Right kidney (tissue), 1 donor: ENCODE measurements around the gene BRINP1.

Experiments
- DNase-seq: peaks from one replicate; pipeline ENCODE4 v3.0.0-alpha.2; 2016

The BRINP1 gene

GRCh38 chr9:119280740-119281485, 88.3 kb downstream of the BRINP1 start:
- DNase-seq, result no peak

- DNase-seq, result no peak
Observed at GRCh38 chr9:119278171-119278570, 91.1 kb downstream of the BRINP1 start.

- no peak for DNase-seq
Observed at GRCh38 chr9:119273984-119274665, 95.1 kb downstream of the BRINP1 start.

GRCh38 chr9:119273325-119273904, 95.8 kb downstream of the BRINP1 start:
- DNase-seq, result no peak

- DNase-seq, result no peak
Observed at GRCh38 chr9:119272500-119273211, 96.6 kb downstream of the BRINP1 start.

GRCh38 chr9:119268985-119269384, 100.2 kb downstream of the BRINP1 start:
- DNase-seq, result no peak

GRCh38 chr9:119264165-119264564, 105.1 kb downstream of the BRINP1 start:
- no peak for DNase-seq

- DNase-seq, result no peak
Observed at GRCh38 chr9:119257592-119257991, 111.6 kb downstream of the BRINP1 start.

- DNase-seq, result no peak
Observed at GRCh38 chr9:119255116-119255515, 114.1 kb downstream of the BRINP1 start.

- DNase-seq, result no peak
Observed at GRCh38 chr9:119252671-119253299, 116.5 kb downstream of the BRINP1 start.

GRCh38 chr9:119251936-119252335, 117.3 kb downstream of the BRINP1 start:
- no peak for DNase-seq

GRCh38 chr9:119250730-119251129, 118.5 kb downstream of the BRINP1 start:
- DNase-seq, result no peak

GRCh38 chr9:119240546-119240945, 128.7 kb downstream of the BRINP1 start:
- no peak for DNase-seq

- no peak for DNase-seq
Observed at GRCh38 chr9:119234636-119235035, 134.6 kb downstream of the BRINP1 start.

- no peak for DNase-seq
Observed at GRCh38 chr9:119227422-119227821, 141.8 kb downstream of the BRINP1 start.

- DNase-seq, result no peak
Observed at GRCh38 chr9:119224431-119224830, 144.8 kb downstream of the BRINP1 start.

GRCh38 chr9:119221276-119221675, 148.0 kb downstream of the BRINP1 start:
- no peak for DNase-seq

- no peak for DNase-seq
Observed at GRCh38 chr9:119218293-119218692, 150.9 kb downstream of the BRINP1 start.

GRCh38 chr9:119216651-119217331, 152.4 kb downstream of the BRINP1 start:
- DNase-seq, result peak; percentile 42

GRCh38 chr9:119215651-119216050, 153.6 kb downstream of the BRINP1 start:
- DNase-seq, result no peak

GRCh38 chr9:119213471-119213870, 155.8 kb downstream of the BRINP1 start:
- no peak for DNase-seq
